GM11168 (cell line): ENCODE data around the gene RIMBP3B.
"Not testable (repeated sequence)": the region's sequence is repeated elsewhere in the genome, so short reads cannot be mapped to it uniquely, and the experiment has no call there.

Experiments
- in situ Hi-C: fragments of 300-500 bp; cut with MboI; formaldehyde crosslinking; loops from one replicate; pipeline ENCODE4 v1.12.0; 2022; ENCODE audit warnings: low sequenced_read_pairs; ENCODE audit not compliant: unreplicated experiment

Gene RIMBP3B

DNA sequence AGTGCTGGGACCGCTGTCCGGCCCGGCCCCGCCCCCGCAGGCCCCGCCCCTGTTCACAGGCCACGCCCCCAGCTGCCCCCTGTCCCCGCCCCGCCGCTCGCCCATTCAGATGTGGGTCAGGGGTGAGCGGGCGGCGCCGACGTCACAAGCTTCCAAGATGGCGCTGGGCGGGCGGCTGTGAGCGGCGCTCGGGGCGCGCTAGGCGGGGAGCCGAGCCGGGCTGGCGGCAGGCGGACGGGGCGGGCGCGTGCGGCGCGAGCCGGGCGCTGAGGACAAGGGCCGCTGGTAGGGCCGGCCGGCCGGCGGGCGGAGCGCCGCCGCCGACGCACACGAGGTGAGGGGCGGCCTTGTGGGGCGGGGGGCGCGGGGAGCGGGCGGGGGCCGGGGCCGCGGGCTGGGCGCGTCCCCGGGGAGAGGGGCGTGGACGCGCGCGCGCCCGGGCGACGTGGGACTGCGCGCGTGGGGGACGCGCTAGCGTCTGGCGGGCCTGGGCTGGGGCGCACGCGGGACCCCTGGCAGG is 33.7 kb downstream of the RIMBP3B start, which contains the start of gene HIC2:
Gene HIC2, plus strand, starts transcription at position 145 of the 520 bp plus-strand sequence. CDS start 25,461 bp downstream, outside the sequence.
- in situ Hi-C loops = not testable (repeated sequence)

- in situ Hi-C loops = not testable (repeated sequence)
Measured at GRCh38 chr22:21417853-21418252, 34.3 kb downstream of the RIMBP3B start.

DNA sequence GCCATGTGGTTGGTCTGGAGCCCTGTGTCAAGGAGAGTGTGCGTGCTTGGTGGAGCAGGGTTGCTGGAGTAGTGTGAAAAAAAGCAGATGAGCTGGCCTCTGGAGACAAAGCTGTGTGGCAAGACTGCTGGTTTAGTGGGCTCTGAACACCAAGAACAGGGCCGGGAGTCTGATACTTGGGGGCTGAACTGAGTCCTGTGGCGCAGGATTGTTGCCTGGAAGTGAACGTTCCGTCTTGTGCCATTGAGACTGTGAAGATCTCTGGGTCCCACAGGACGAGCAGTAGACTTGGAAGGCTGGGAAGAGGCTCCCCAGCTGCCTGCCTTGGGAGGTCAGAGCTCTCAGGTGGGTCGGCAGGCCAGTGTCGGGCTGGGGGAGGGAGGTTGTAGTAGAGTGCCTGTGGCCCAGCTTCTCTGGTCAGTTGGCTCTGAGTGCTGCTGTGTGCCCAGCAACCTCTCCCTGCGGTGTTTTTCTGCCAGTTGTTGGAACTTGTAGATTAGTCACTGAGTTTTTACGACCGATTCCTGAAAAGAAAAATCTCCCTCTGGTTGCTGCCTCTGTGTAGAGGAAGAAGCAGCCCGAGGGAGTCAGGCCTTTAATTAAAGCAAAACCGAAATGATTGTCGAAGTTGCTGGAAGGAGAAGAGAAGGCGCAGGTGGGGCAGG is 35.6 kb downstream of the RIMBP3B start:
- in situ Hi-C loops = not testable (repeated sequence)

- in situ Hi-C loops = not testable (repeated sequence)
Measured at GRCh38 chr22:21420180-21420763, 36.7 kb downstream of the RIMBP3B start.

- in situ Hi-C loops = not testable (repeated sequence)
Measured at GRCh38 chr22:21424084-21424709, 40.6 kb downstream of the RIMBP3B start.

GRCh38 chr22:21434378-21435233 is 51.1 kb downstream of the RIMBP3B start:
- in situ Hi-C loops = not testable (repeated sequence)

GRCh38 chr22:21435998-21436810 is 52.7 kb downstream of the RIMBP3B start:
- in situ Hi-C loops = not testable (repeated sequence)

- in situ Hi-C loops = not testable (repeated sequence)
Measured at GRCh38 chr22:21438013-21438412, 54.5 kb downstream of the RIMBP3B start.
